Upper lobe of right lung (tissue), 1 donor: ENCODE data around the gene SCMH1. TPM values are rescaled to one million over a fixed set of nuclear protein-coding genes. Genes with fewer than 3 reads are reported as not detected.

Source experiments
- ATAC-seq: fragments of 200-7000 bp; cut with Tn5 transposase; one replicate; pipeline ENCODE4 v1.9.1; 2020; ENCODE audit warnings: mild to moderate bottlenecking, moderate library complexity
- DNase-seq: peaks from one replicate; pipeline ENCODE4 v3.0.0-alpha.2; 2020
- H3K27ac ChIP-seq: fragments of 200-600 bp; one replicate; pipeline ENCODE4 v1.8.0; 2022
- H3K27me3 ChIP-seq: fragments of 200-600 bp; one replicate; pipeline ENCODE4 v1.8.0; 2022; ENCODE audit warnings: mild to moderate bottlenecking
- H3K36me3 ChIP-seq: fragments of 200-600 bp; one replicate; pipeline ENCODE4 v1.8.0; 2022
- H3K4me1 ChIP-seq: fragments of 200-600 bp; one replicate; pipeline ENCODE4 v1.8.0; 2022
- H3K4me3 ChIP-seq: fragments of 200-600 bp; one replicate; pipeline ENCODE4 v1.8.0; 2022; ENCODE audit warnings: mild to moderate bottlenecking
- H3K9me3 ChIP-seq: fragments of 200-600 bp; one replicate; pipeline ENCODE4 v1.8.0; 2022
- intact Hi-C: fragments of 100-400 bp; cut with DNase I; formaldehyde crosslinking; loops from one replicate; pipeline ENCODE4 v1.11.0; 2022
- total RNA-seq: library from RNA; stranded (reverse); fragmentation: NEBNext Ultra II Directional; extraction: Animal tissue kit (Norgen Biotek cat#: 25700); gene quantifications from one replicate; pipeline ENCODE4 v1.2.1, GENCODE V29; 2021
- TF ChIP-seq, protein P1 (sequence below): fragments of 200-600 bp; IDR thresholded peaks from one replicate; pipeline ENCODE4 v1.8.0; 2022; ENCODE audit warnings: antibody characterized with exemption
- donor health status: DM: no; HTN: yes; CAD: no; lungs with severe emphysema.

The SCMH1 gene
- total RNA-seq, 1 donor from 2014 or later, result 37.2 TPM

DNA sequence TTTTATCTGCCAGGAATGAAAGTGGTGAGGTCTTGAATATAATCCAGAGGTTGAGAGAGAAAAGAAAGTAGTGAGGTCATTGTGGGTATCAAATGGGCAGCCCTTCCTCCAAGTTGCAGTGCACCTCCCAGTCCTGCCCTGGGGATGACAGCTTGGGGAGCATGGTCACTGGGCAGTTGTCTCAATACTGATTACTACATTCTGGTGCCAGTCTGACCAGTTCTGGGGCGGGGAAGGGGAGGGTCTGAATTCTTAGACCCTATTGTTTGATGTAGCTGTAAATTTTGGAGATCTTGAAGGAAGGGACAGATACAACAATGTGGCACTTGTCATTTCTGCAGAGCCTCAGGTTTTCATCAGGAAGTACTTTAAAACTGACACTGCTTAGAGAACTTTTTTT, 231.8 kb downstream of the SCMH1 start:
- intact Hi-C loops, result no loop called here
- H3K4me3 ChIP-seq, result no peak overlapping the region
- H3K4me1 ChIP-seq, result peaks cover 14% of the 10 kb centered on the region
- ATAC-seq, result no peak
- peaks cover 78% of the 10 kb centered on the region for H3K36me3 ChIP-seq
- H3K27me3 ChIP-seq, result no peaks in the 10 kb centered on the region
- no peak for DNase-seq
- TF ChIP-seq, protein P1, sequence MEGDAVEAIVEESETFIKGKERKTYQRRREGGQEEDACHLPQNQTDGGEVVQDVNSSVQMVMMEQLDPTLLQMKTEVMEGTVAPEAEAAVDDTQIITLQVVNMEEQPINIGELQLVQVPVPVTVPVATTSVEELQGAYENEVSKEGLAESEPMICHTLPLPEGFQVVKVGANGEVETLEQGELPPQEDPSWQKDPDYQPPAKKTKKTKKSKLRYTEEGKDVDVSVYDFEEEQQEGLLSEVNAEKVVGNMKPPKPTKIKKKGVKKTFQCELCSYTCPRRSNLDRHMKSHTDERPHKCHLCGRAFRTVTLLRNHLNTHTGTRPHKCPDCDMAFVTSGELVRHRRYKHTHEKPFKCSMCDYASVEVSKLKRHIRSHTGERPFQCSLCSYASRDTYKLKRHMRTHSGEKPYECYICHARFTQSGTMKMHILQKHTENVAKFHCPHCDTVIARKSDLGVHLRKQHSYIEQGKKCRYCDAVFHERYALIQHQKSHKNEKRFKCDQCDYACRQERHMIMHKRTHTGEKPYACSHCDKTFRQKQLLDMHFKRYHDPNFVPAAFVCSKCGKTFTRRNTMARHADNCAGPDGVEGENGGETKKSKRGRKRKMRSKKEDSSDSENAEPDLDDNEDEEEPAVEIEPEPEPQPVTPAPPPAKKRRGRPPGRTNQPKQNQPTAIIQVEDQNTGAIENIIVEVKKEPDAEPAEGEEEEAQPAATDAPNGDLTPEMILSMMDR, result no peak
- H3K27ac ChIP-seq, result no peak overlapping the region
- H3K9me3 ChIP-seq, result no peaks in the 10 kb centered on the region

DNA sequence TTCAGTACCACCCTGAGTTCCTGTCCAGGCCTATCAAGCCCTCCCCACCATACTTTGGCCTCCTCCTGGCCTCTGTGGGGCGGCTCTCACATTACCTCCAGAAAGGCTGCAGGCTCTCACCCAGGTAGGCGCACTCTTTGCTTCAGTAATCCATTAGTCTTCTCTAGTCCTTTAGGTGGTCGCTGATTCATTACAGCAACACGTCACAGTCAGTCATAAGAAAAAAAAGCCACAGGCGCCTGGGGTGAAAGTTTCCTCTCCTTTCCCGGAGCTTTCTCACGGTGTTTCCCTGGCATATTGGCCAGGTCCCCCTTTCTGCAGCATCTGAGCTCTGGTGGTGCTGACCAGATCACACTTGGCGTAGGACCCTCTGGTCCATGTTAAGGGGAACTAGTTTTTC, 232.6 kb downstream of the SCMH1 start:
- no peak for ATAC-seq
- Histone ChIP-seq H3K27me3 (no peaks in the 10 kb centered on the region), H3K36me3 (peaks cover 78% of the 10 kb centered on the region), H3K9me3 (no peaks in the 10 kb centered on the region), H3K27ac (no peak overlapping the region), H3K4me1 (peaks cover 12% of the 10 kb centered on the region), H3K4me3 (no peak overlapping the region)
- TF ChIP-seq, protein P1, result no peak
- intact Hi-C loops, result no loop called here
- DNase-seq, result no peak

DNA sequence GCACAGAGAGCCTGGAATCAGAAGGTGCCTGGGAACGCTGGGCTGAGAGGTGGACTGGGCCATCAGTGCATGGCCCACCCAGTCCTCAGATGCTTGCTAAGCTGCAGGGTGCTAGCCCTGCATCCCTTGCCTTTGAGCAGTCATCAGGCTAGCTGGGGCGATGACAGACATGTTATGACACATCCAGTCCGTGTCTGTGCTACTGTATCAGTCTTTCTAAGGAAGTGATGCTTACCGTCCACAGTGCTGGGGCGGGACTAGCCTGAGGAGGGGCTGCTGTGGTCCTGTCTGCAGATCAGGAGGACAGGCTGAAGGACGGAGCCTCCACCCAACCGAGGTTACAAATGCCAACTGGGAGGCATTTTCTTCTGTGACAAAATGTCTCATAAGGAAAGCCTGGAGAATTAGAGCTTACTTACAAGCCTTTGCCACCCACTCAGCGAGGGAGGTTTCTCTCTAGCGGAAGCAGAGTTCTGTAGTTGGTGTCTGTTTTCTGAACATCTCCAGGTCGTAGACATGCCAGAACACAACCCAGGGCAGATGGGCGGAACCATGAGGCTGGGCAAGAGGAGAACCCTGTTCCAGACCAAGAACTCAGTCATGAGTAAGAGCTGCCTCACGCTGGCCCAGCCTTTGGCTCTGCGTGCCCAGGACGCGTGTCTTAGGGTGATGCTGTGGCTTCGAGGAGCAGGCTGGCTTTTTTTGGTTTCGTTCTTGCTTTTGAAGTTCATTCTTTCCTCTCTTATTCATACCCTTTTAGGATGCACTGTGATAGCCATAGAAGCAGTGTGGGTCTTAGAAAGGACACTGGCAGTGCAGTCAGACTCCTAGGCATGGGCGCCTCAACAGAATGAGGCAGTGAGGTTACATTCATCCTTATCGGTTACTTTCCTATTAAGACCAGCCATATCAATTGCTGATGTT, 234.9 kb downstream of the SCMH1 start:
- H3K27ac ChIP-seq, result no peak overlapping the region
- H3K9me3 ChIP-seq, result no peaks in the 10 kb centered on the region
- no peak for DNase-seq
- no peaks in the 10 kb centered on the region for H3K27me3 ChIP-seq
- H3K4me3 ChIP-seq, result no peak overlapping the region
- intact Hi-C loops, result no loop called here
- TF ChIP-seq, protein P1, result no peak
- ATAC-seq, result no peak
- H3K36me3 ChIP-seq, result peaks cover 80% of the 10 kb centered on the region
- peaks cover 16% of the 10 kb centered on the region for H3K4me1 ChIP-seq

DNA sequence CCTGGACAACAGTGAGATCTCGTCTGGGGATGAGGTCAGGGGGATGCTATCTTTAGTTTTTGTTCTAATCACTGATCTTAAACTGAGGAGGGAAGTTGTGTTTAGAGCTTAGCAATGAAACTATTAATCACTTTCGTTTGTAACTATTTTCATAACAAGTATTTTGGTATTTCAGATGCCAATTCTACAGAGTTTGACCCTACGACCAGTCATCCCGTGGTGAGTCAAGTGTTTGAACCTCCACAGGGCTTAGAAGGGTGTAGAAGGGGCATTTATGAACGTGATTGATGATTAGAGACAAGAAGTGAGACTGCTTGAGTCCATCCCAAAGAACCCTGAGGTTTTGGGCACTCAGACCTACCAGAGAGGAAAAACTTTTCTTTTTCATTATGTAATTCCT, 236.2 kb downstream of the SCMH1 start:
- ATAC-seq, result no peak
- Histone ChIP-seq H3K27ac (no peak overlapping the region), H3K4me1 (peaks cover 16% of the 10 kb centered on the region), H3K4me3 (no peak overlapping the region), H3K27me3 (no peaks in the 10 kb centered on the region), H3K9me3 (no peaks in the 10 kb centered on the region), H3K36me3 (peaks cover 77% of the 10 kb centered on the region)
- TF ChIP-seq, protein P1, result no peak
- intact Hi-C loops, result no loop called here
- DNase-seq, result no peak

DNA sequence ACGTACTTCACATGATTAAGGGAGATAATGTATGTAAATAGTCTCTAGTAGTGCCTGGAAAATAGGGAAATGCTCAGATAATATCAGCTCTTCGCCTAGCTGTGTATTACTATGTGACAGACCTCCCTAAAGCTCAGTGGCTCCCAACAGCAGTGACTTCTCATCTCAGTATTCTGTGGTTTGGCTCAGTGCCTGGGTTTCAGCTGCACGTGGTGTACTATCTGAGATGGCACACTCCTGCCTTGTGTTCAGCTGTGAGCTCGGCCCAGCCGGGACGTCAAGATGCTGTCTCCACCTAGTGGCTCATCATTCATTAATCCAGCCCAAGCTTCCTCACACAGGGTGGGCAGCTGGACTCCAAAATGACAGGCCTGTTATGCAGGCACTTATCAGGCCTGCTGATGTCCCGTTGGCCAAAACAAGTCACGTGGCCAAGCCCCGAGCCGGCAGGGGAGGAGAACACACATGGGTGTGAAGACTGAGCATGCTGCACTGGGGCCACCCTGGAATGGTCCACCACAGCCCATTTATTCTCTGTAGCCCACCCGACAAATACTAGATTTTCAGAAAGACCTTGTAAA, 238.4 kb downstream of the SCMH1 start:
- DNase-seq (peak; percentile 88), ATAC-seq (peak; percentile 97)
- intact Hi-C loops, result no loop called here
- no peaks in the 10 kb centered on the region for H3K27me3 ChIP-seq
- H3K4me1 ChIP-seq, result peaks cover 16% of the 10 kb centered on the region
- H3K9me3 ChIP-seq, result no peaks in the 10 kb centered on the region
- no peak overlapping the region for H3K27ac ChIP-seq
- H3K4me3 ChIP-seq, result no peak overlapping the region
- TF ChIP-seq, protein P1, result peak; percentile 52
- H3K36me3 ChIP-seq, result peaks cover 74% of the 10 kb centered on the region
